Pancreas (tissue), 10 donors: ENCODE measurements around the gene HOXC13. TPM values are rescaled to one million over a fixed set of nuclear protein-coding genes. Genes with fewer than 3 reads are reported as not detected.

Experiments used
- ATAC-seq, 4 donors: fragments of 200-7000 bp; cut with Tn5 transposase; one replicate each; pipeline versions ENCODE4 v1.8.0 to v1.9.1; 2020; ENCODE audit warnings: mild to moderate bottlenecking in 4 of 4, moderate library complexity in 4 of 4
- DNase-seq, 6 donors: peaks; one replicate each; pipeline ENCODE4 v3.0.0-alpha.2; 2020
- FAIRE-seq: peaks from 2 replicates; lab custom pipeline; 2012; peaks lifted over from hg19 to GRCh38; lab: Jason Lieb, UNC
- H3K27ac ChIP-seq, 4 donors: fragments of 200-600 bp; sonication (generic); 1 replicate in 3 of 4; 2 replicates in 1 of 4; pipeline versions ENCODE4 v1.5.0 to v1.8.0; 2020
- H3K27me3 ChIP-seq, 4 donors: fragments of 200-600 bp; one replicate each; pipeline ENCODE4 v1.8.0; 2021
- H3K36me3 ChIP-seq, 3 donors: fragments of 200-600 bp; sonication (generic) in 1 of 3; one replicate each; pipeline versions ENCODE4 v1.5.0 to v1.8.0; 2020 to 2021
- H3K4me1 ChIP-seq, 3 donors: fragments of 200-600 bp; one replicate each; pipeline ENCODE4 v1.8.0; 2021
- H3K4me3 ChIP-seq, 4 donors: fragments of 200-600 bp; sonication (generic) in 2 of 4; one replicate each; pipeline versions ENCODE4 v1.5.0 to v1.8.0; 2020 to 2021
- H3K9me3 ChIP-seq, 4 donors: fragments of 200-600 bp; one replicate each; pipeline ENCODE4 v1.8.0; 2021
- CTCF ChIP-seq, 4 donors: fragments of 200-600 bp; sonication (generic) in 3 of 4; IDR thresholded peaks; one replicate each; pipeline versions ENCODE4 v1.5.0 to v1.8.0; 2021; ENCODE audit warnings: antibody characterized with exemption in 4 of 4
- WGBS, 2 donors: extraction: QIAGEN DNeasy Blood & Tissue Kit; methylation state at CpG; one replicate each; pipeline ENCODE4 v1.1.7; 2013; 5-methylcytosine and 5-hydroxymethylcytosine counted together
- intact Hi-C, 3 donors: fragments of 100-400 bp; cut with DNase I; formaldehyde crosslinking; loops; one replicate each; pipeline versions ENCODE4 v1.11.1 to v1.14.2; 2022
- polyA plus RNA-seq, 2 donors: library from polyadenylated mRNA; stranded (reverse); fragments of 200-250 nt; gene quantifications; one replicate each; pipeline ENCODE4 v1.2.3, GENCODE V29; 2013
- total RNA-seq, 6 donors: library from RNA; stranded (reverse); fragmentation: NEBNext Ultra II Directional in 4 of 6; extraction: Animal tissue kit (Norgen Biotek cat#: 25700) in 4 of 6; gene quantifications; one replicate each; pipeline versions ENCODE4 v1.2.1 to v1.2.4, GENCODE V29; 2021 to 2023
- donor health status: healthy with polysubstance abuse.
- donor health status: DM: no; HTN: no; CAD: no; lungs with moderate emphysema.
- donor health status: DM: no; HTN: no; CAD: no.
- donor health status: control.
- donor health status: control.
- donor health status: Bipolar disorder and iron deficiency.
- donor health status: DM: yes; HTN: yes; CAD: no.
- donor health status: DM: no; HTN: no; CAD: no.
- donor health status: DM: no; HTN: no; CAD: no.
- donor health status: DM: yes; HTN: yes; CAD: no.

HOXC13 gene
- total and polyA plus RNA-seq, 8 donors, result 0.06 TPM; not detected in 7

- Histone ChIP-seq H3K9me3 (no peaks in the 10 kb centered on the region), H3K27me3 (peaks cover 7 to 72% (median 23%) of the 10 kb centered on the region in 4 donors), H3K4me3 (no peak overlapping the region), H3K36me3 (no peaks in the 10 kb centered on the region), H3K4me1 (no peaks in the 10 kb centered on the region), H3K27ac (no peak overlapping the region)
- DNase-seq, result no peak
- no peak for TF ChIP-seq CTCF (IDR thresholded peaks at IDR 0.05)
- intact Hi-C loops, result no loop called here
- WGBS, 2 donors, result 43 to 47% methylated on average over 9 of the region's 9 CpGs
- ATAC-seq, result no peak
- no peak for FAIRE-seq
These were observed 10.3 kb downstream of the HOXC13 start for GRCh38 chr12:53948650-53949593.

GRCh38 chr12:53949631-53950436 is 11.2 kb downstream of the HOXC13 start:
- no peaks in the 10 kb centered on the region for H3K36me3 ChIP-seq
- ATAC-seq, result no peak
- H3K4me3 ChIP-seq, result no peak overlapping the region
- no peaks in the 10 kb centered on the region for H3K9me3 ChIP-seq
- no peak for TF ChIP-seq CTCF (IDR thresholded peaks at IDR 0.05)
- H3K27me3 ChIP-seq, result peaks cover 7 to 72% (median 22%) of the 10 kb centered on the region in 4 donors
- FAIRE-seq, result no peak
- WGBS, 2 donors, result 6% methylated on average over 34 of the region's 34 CpGs
- no peak overlapping the region for H3K27ac ChIP-seq
- no peaks in the 10 kb centered on the region for H3K4me1 ChIP-seq
- no peak for DNase-seq
- intact Hi-C loops, result no loop called here

- Histone ChIP-seq H3K36me3 (no peaks in the 10 kb centered on the region), H3K9me3 (no peaks in the 10 kb centered on the region), H3K27ac (no peak overlapping the region), H3K4me1 (no peaks in the 10 kb centered on the region), H3K4me3 (no peak overlapping the region), H3K27me3 (peaks cover 6 to 70% (median 22%) of the 10 kb centered on the region in 4 donors)
- intact Hi-C loops, result no loop called here
- FAIRE-seq (no peak), ATAC-seq (no peak), DNase-seq (no peak)
- WGBS, 2 donors, result 5 to 6% methylated on average over 10 of the region's 10 CpGs
- no peak for TF ChIP-seq CTCF (IDR thresholded peaks at IDR 0.05)
These were observed 11.8 kb downstream of the HOXC13 start for GRCh38 chr12:53950437-53950773.

GRCh38 chr12:53950789-53951576 is 12.4 kb downstream of the HOXC13 start:
- FAIRE-seq, result no peak
- no peaks in the 10 kb centered on the region for H3K9me3 ChIP-seq

More at GRCh38 chr12:53950789-53951576, 12.4 kb downstream of the HOXC13 start:
- intact Hi-C loops, result no loop called here
- Histone ChIP-seq H3K27ac (no peak overlapping the region), H3K36me3 (no peaks in the 10 kb centered on the region), H3K4me1 (no peaks in the 10 kb centered on the region), H3K27me3 (peaks cover 7 to 69% (median 20%) of the 10 kb centered on the region in 4 donors), H3K4me3 (no peak overlapping the region)
- no peak for ATAC-seq
- 3 to 4% methylated on average over 34 of the region's 34 CpGs for WGBS, 2 donors
- DNase-seq, result peak in 1 of 6 donors; percentile 72
- no peak for TF ChIP-seq CTCF (IDR thresholded peaks at IDR 0.05)
